GM23338 (cell line): Measurements from ENCODE around the gene RHOBTB3. TPM values are rescaled to one million over a fixed set of nuclear protein-coding genes. Genes with fewer than 3 reads are reported as not detected.

ENCODE experiments used
- ATAC-seq: fragments of 200-7000 bp; cut with Tn5 transposase; 3 replicates; pipeline ENCODE4 v1.9.1; 2020
- DNase-seq: peaks from one replicate; pipeline ENCODE4 v3.0.0-alpha.2; 2015; ENCODE audit warnings: low spot score
- H2AFZ ChIP-seq: fragments of 200-600 bp; sonication (generic); 2 replicates; pipeline ENCODE4 v1.8.0; 2016; ENCODE audit warnings: antibody characterized with exemption, mild to moderate bottlenecking, moderate library complexity
- H3F3A ChIP-seq: fragments of 200-600 bp; sonication (generic); replicated peaks from 2 replicates; pipeline ENCODE4 v1.8.0; 2017; ENCODE audit warnings: antibody characterized with exemption, mixed run types, low read depth
- H3K27ac ChIP-seq: fragments of 200-600 bp; sonication (generic); 2 replicates; pipeline ENCODE4 v1.6.1; 2016; ENCODE audit warnings: low read depth
- H3K27me3 ChIP-seq: fragments of 200-600 bp; sonication (generic); 2 replicates; pipeline ENCODE4 v1.8.0; 2016; ENCODE audit warnings: mild to moderate bottlenecking, mixed run types, moderate library complexity; ENCODE audit not compliant: insufficient read depth
- H3K36me3 ChIP-seq: fragments of 200-600 bp; sonication (generic); 2 replicates; pipeline ENCODE4 v1.8.0; 2016; ENCODE audit warnings: mild to moderate bottlenecking; ENCODE audit not compliant: insufficient read depth
- H3K4me1 ChIP-seq: fragments of 200-600 bp; sonication (generic); 2 replicates; pipeline ENCODE4 v1.8.0; 2016; ENCODE audit warnings: mild to moderate bottlenecking, moderate library complexity; ENCODE audit not compliant: insufficient read depth
- H3K4me2 ChIP-seq: fragments of 200-600 bp; sonication (generic); 2 replicates; pipeline ENCODE4 v1.7.1; 2017; ENCODE audit warnings: mixed run types
- H3K4me3 ChIP-seq: fragments of 200-600 bp; sonication (generic); 2 replicates; pipeline ENCODE4 v1.6.1; 2016; ENCODE audit warnings: mixed run types
- H3K79me2 ChIP-seq: fragments of 200-600 bp; sonication (generic); replicated peaks from 2 replicates; pipeline ENCODE4 v1.8.0; 2017; ENCODE audit warnings: mild to moderate bottlenecking; ENCODE audit not compliant: insufficient read depth
- H3K9me2 ChIP-seq: fragments of 200-600 bp; sonication (generic); 2 replicates; pipeline ENCODE4 v1.8.0; 2017; ENCODE audit not compliant: insufficient read depth
- H4K20me1 ChIP-seq: fragments of 200-600 bp; sonication (generic); replicated peaks from 2 replicates; pipeline ENCODE4 v1.8.0; 2017; ENCODE audit warnings: mild to moderate bottlenecking; ENCODE audit not compliant: insufficient read depth
- H3K27ac Mint-ChIP-seq: 2 replicates; pipeline ENCODE4 v1.8.0; 2020; ENCODE audit warnings: inconsistent platforms, mild to moderate bottlenecking, moderate library complexity, mixed read lengths
- H3K27me3 Mint-ChIP-seq: 3 replicates; pipeline ENCODE4 v1.8.0; 2022; ENCODE audit warnings: low read depth, mild to moderate bottlenecking, moderate library complexity, mixed read lengths, inconsistent platforms; ENCODE audit not compliant: insufficient read depth, poor library complexity
- H3K36me3 Mint-ChIP-seq: 3 replicates; pipeline ENCODE4 v1.8.0; 2021; ENCODE audit warnings: low read depth, mild to moderate bottlenecking, inconsistent platforms, moderate library complexity, mixed read lengths
- H3K4me1 Mint-ChIP-seq: 3 replicates; pipeline ENCODE4 v1.8.0; 2020; ENCODE audit warnings: mild to moderate bottlenecking, inconsistent platforms, mixed read lengths
- H3K4me3 Mint-ChIP-seq: 3 replicates; pipeline ENCODE4 v1.8.0; 2021; ENCODE audit warnings: moderate library complexity, mild to moderate bottlenecking, inconsistent platforms, mixed read lengths
- H3K9me3 Mint-ChIP-seq: 3 replicates; pipeline ENCODE4 v1.8.0; 2020; ENCODE audit warnings: moderate library complexity, mild to moderate bottlenecking, inconsistent platforms, mixed read lengths
- CREB1 ChIP-seq: fragments of 250-450 bp; sonication (Bioruptor Pico); IDR thresholded peaks from 2 replicates; pipeline ENCODE4 v1.5.0; 2020; ENCODE audit warnings: low read depth, mild to moderate bottlenecking, moderate library complexity
- CTCF ChIP-seq, 2 experiments: fragments of 200-600 bp in 1 of 2; sonication (generic) in 1 of 2; conservative IDR thresholded peaks; 2 replicates each; pipeline versions ENCODE4 v1.5.1 to v1.6.1; 2016 to 2017; ENCODE audit warnings: antibody characterized with exemption in 2 of 2, low read depth in 2 of 2, mild to moderate bottlenecking in 2 of 2, moderate library complexity in 1 of 2
- ETS1 ChIP-seq: IDR thresholded peaks from 2 replicates; pipeline ENCODE4 v1.6.1; 2016; ENCODE audit warnings: antibody characterized with exemption
- EZH2 ChIP-seq: fragments of 200-600 bp; sonication (generic); IDR thresholded peaks from one replicate; pipeline ENCODE4 v1.8.0; 2017; ENCODE audit warnings: antibody characterized with exemption, mild to moderate bottlenecking, low read depth; ENCODE audit not compliant: unreplicated experiment
- EZH2phosphoT487 ChIP-seq: fragments of 200-600 bp; sonication (generic); IDR thresholded peaks from one replicate; pipeline ENCODE4 v1.8.1; 2018; ENCODE audit warnings: antibody characterized with exemption; ENCODE audit not compliant: unreplicated experiment
- JUNB ChIP-seq: IDR thresholded peaks from one replicate; pipeline ENCODE4 v1.6.1; 2016; ENCODE audit warnings: antibody characterized with exemption; ENCODE audit not compliant: unreplicated experiment
- NANOG ChIP-seq: IDR thresholded peaks from 2 replicates; pipeline ENCODE4 v1.6.1; 2016; ENCODE audit warnings: antibody characterized with exemption, borderline replicate concordance
- POLR2AphosphoS5 ChIP-seq: IDR thresholded peaks from 2 replicates; pipeline ENCODE4 v1.6.1; 2016; ENCODE audit warnings: antibody characterized with exemption, low read depth
- REST ChIP-seq: IDR thresholded peaks from one replicate; pipeline ENCODE4 v1.6.1; 2018; ENCODE audit warnings: antibody characterized with exemption; ENCODE audit not compliant: unreplicated experiment
- STAT1 ChIP-seq: IDR thresholded peaks from one replicate; pipeline ENCODE4 v1.6.1; 2016; ENCODE audit warnings: antibody characterized with exemption; ENCODE audit not compliant: unreplicated experiment
- ZNF114 ChIP-seq: fragments of 250-450 bp; sonication (Bioruptor Pico); IDR thresholded peaks from 2 replicates; pipeline ENCODE4 v1.5.0; 2020; ENCODE audit warnings: mild to moderate bottlenecking, moderate library complexity
- ZNF331 ChIP-seq: fragments of 250-450 bp; sonication (Bioruptor Pico); IDR thresholded peaks from 2 replicates; pipeline ENCODE4 v1.5.0; 2020; ENCODE audit warnings: low read depth, mild to moderate bottlenecking, moderate library complexity
- ZNF462 ChIP-seq: fragments of 250-450 bp; sonication (Bioruptor Pico); IDR thresholded peaks from 2 replicates; pipeline ENCODE4 v1.5.0; 2020; ENCODE audit warnings: mild to moderate bottlenecking, moderate library complexity
- polyA plus RNA-seq: library from polyadenylated mRNA; unstranded; fragments of >200 nt; fragmentation: Nextera tagmentation; extraction: Ambion mirVana; gene quantifications from 2 replicates; pipeline ENCODE4 v1.2.1, GENCODE V29; 2016
- total RNA-seq: library from RNA; depleted of rRNA; stranded (reverse); fragments of >200 nt; shearing (Covaris generic); gene quantifications from 2 replicates; pipeline ENCODE4 v1.2.3, GENCODE V29; 2014

RHOBTB3 gene
- total and polyA plus RNA-seq, 2 experiments from 2014 or later = 10.0 to 13.4 TPM

GRCh38 chr5:95778713-95779436 lies 47.7 kb downstream of the RHOBTB3 start:
- no peaks in the 10 kb centered on the region for H3F3A ChIP-seq
- H4K20me1 ChIP-seq = no peaks in the 10 kb centered on the region
- no peak overlapping the region for H3K27ac Mint-ChIP-seq
- H3K27me3 ChIP-seq = no peaks in the 10 kb centered on the region
- H3K27ac ChIP-seq = no peak overlapping the region
- H3K9me2 ChIP-seq = no peaks in the 10 kb centered on the region
- no peak for DNase-seq
- H3K4me1 ChIP-seq = no peaks in the 10 kb centered on the region
- no peaks in the 10 kb centered on the region for H3K79me2 ChIP-seq
- H3K4me1 Mint-ChIP-seq = peaks cover 3% of the 10 kb centered on the region; the same call in 1 of the 3 replicates
- H3K27me3 Mint-ChIP-seq = no peaks in the 10 kb centered on the region
- H3K4me2 ChIP-seq = no peak overlapping the region
- H3K36me3 ChIP-seq = no peaks in the 10 kb centered on the region
- H3K36me3 Mint-ChIP-seq = no peaks in the 10 kb centered on the region; the same call in 2 of the 3 replicates
- no peak for ATAC-seq
- H2AFZ ChIP-seq = no peak overlapping the region
- peaks cover 2% of the 10 kb centered on the region; the same call in 2 of the 3 replicates for H3K9me3 Mint-ChIP-seq
- no peak overlapping the region for H3K4me3 ChIP-seq
- H3K4me3 Mint-ChIP-seq = no peak overlapping the region
- TF ChIP-seq ZNF114 (CRISPR knock-in tag) (no peak), ZNF331 (CRISPR knock-in tag) (no peak), JUNB (no peak), EZH2phosphoT487 (no peak), POLR2AphosphoS5 (no peak), NANOG (no peak), STAT1 (no peak), ZNF462 (CRISPR knock-in tag) (no peak), ETS1 (no peak), CREB1 (CRISPR knock-in tag) (no peak), CTCF (conservative IDR thresholded peaks at IDR 0.05; ENCODE audit: low read depth in 2 of 2) (no peak), REST (no peak), EZH2 (no peak)
